GM23248 (cell line): ENCODE data around the gene MYO5A.

Source experiments
- EZH2 ChIP-seq: fragments of 200-600 bp; sonication (generic); IDR thresholded peaks from 2 replicates; pipeline ENCODE4 v1.6.1; 2018; ENCODE audit warnings: antibody characterized with exemption, mild to moderate bottlenecking; ENCODE audit not compliant: insufficient read depth, poor library complexity, severe bottlenecking
- EZH2phosphoT487 ChIP-seq: fragments of 200-600 bp; sonication (generic); IDR thresholded peaks from 2 replicates; pipeline ENCODE4 v1.6.1; 2018; ENCODE audit warnings: antibody characterized with exemption, moderate library complexity, mild to moderate bottlenecking, low read depth; ENCODE audit not compliant: insufficient read depth

GRCh38 chr15:52523647-52524046, 5.0 kb downstream of the MYO5A start:
- TF ChIP-seq EZH2 = no peak
- TF ChIP-seq EZH2phosphoT487 = no peak
